Adrenal gland (tissue), 5 donors: ENCODE measurements around the gene RRAGD.

Experiments
- CTCF ChIP-seq, 6 experiments: fragments of 450-650 bp in 4 of 6; fragments of 200-600 bp in 2 of 6; sonication (generic) in 1 of 6; IDR thresholded peaks; 1 replicate in 5 of 6; 2 replicates in 1 of 6; pipeline versions ENCODE4 v1.5.1 to v1.8.0; 2016 to 2021; ENCODE audit warnings: antibody characterized with exemption in 6 of 6, mild to moderate bottlenecking in 2 of 6, moderate library complexity in 1 of 6
- POLR2A ChIP-seq, 2 donors: fragments of 450-650 bp; IDR thresholded peaks; one replicate each; pipeline ENCODE4 v1.6.1; 2017; ENCODE audit warnings: antibody characterized with exemption in 2 of 2, mild to moderate bottlenecking in 2 of 2, moderate library complexity in 1 of 2
- donor health status: DM: no; HTN: no; CAD: no.

GRCh38 chr6:89359561-89359960, 52.5 kb downstream of the RRAGD start:
- TF ChIP-seq CTCF (IDR thresholded peaks at IDR 0.05) (no peak), POLR2A (IDR thresholded peaks at IDR 0.05) (no peak)
